Liver (tissue), 3 donors: ENCODE measurements around the gene RNGTT.

Experiments used
- HNF4A ChIP-seq, 2 donors: conservative IDR thresholded peaks; 2 replicates each; pipeline ENCODE4 v1.6.1; 2016; ENCODE audit warnings: antibody characterized with exemption in 2 of 2, mild to moderate bottlenecking in 2 of 2
- TF ChIP-seq, protein P1 (sequence below): IDR thresholded peaks from 2 replicates; pipeline ENCODE4 v1.6.1; 2016; ENCODE audit warnings: antibody characterized with exemption
- TF ChIP-seq, protein P2 (sequence below): fragments of 150-350 bp; IDR thresholded peaks from 2 replicates; pipeline ENCODE4 v1.5.1; 2017; ENCODE audit warnings: improper control_type of control experiment, low read depth, low read length; ENCODE audit not compliant: missing input control
- donor health status: healthy.
- donor health status: healthy.

DNA sequence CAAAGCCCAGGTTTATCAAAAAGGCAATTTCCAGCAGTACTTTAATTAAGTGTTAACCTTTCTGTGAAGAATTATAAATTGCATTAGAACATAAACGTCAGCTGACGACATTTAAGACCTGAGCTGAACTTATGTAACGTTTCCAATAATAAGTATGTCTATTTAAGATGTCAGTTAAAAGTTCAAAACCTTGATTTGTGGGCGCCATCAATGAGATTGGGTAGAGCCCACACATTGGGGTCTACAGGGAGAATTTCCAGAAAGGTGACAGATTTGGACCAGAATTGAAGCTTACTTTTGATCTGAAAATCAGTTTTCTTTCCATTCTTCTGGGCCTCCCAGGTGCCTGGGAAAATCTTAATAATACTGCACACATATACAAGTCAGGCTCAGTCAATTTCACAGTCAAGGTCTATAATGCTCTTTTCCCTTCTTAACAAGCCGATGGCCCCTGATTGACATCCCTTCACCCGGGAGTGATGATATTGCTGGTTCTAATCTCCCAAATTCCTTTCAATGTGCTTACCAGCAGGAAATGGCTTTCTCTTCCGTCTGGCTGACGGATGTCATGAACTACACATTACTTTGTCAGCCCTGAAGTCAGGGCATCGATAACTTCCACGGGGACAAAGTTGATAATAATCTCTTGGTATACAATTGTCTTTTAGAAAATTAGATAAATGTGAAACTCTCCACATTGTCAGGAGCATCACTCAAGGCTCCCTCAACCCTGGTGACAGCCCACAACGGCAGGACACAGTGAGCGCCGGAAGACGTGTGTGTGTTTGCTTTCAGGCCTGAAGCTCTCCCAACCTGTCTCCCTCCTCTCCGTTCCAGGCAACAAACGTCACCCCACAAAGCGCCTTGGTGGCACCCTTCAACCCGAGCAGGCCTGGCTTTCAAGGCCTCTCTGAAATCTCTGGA is 400.8 kb downstream of the RNGTT start:
- TF ChIP-seq, protein P1, sequence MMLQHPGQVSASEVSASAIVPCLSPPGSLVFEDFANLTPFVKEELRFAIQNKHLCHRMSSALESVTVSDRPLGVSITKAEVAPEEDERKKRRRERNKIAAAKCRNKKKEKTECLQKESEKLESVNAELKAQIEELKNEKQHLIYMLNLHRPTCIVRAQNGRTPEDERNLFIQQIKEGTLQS = no peak
- TF ChIP-seq, protein P2, sequence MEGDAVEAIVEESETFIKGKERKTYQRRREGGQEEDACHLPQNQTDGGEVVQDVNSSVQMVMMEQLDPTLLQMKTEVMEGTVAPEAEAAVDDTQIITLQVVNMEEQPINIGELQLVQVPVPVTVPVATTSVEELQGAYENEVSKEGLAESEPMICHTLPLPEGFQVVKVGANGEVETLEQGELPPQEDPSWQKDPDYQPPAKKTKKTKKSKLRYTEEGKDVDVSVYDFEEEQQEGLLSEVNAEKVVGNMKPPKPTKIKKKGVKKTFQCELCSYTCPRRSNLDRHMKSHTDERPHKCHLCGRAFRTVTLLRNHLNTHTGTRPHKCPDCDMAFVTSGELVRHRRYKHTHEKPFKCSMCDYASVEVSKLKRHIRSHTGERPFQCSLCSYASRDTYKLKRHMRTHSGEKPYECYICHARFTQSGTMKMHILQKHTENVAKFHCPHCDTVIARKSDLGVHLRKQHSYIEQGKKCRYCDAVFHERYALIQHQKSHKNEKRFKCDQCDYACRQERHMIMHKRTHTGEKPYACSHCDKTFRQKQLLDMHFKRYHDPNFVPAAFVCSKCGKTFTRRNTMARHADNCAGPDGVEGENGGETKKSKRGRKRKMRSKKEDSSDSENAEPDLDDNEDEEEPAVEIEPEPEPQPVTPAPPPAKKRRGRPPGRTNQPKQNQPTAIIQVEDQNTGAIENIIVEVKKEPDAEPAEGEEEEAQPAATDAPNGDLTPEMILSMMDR = no peak
- TF ChIP-seq HNF4A (conservative IDR thresholded peaks at IDR 0.05) = no peak
